Measurements from ENCODE around the gene EGLN1.
"Not testable (repeated sequence)": the region's sequence is repeated elsewhere in the genome, so short reads cannot be mapped to it uniquely, and the experiment has no call there.

Gene EGLN1

GRCh38 chr1:231357187-231357772, 64.8 kb downstream of the EGLN1 start:
- DNase-seq, result no peak

- no peak for DNase-seq
These were observed 66.9 kb downstream of the EGLN1 start for GRCh38 chr1:231355171-231355570.

GRCh38 chr1:231354330-231355020, 67.6 kb downstream of the EGLN1 start:
- DNase-seq, result no peak

GRCh38 chr1:231353086-231353485, 69.0 kb downstream of the EGLN1 start:
- no peak for DNase-seq

- DNase-seq, result no peak
These were observed 70.3 kb downstream of the EGLN1 start for GRCh38 chr1:231351816-231352215.

- not testable (repeated sequence) for DNase-seq
These were observed 73.2 kb downstream of the EGLN1 start for GRCh38 chr1:231348856-231349255.

GRCh38 chr1:231348442-231348841, 73.6 kb downstream of the EGLN1 start:
- no peak for DNase-seq

- DNase-seq, result no peak
These were observed 74.1 kb downstream of the EGLN1 start for GRCh38 chr1:231347961-231348360.

- no peak for DNase-seq
These were observed 81.6 kb downstream of the EGLN1 start for GRCh38 chr1:231340328-231341013.

- no peak for DNase-seq
These were observed 83.6 kb downstream of the EGLN1 start, which contains the start of gene SPRTN for GRCh38 chr1:231338270-231339128. TSS of gene SPRTN (plus strand) at chr1:231338293. CDS start at chr1:231338384, 91 bp downstream.

GRCh38 chr1:231337472-231338269, 84.4 kb downstream of the EGLN1 start, which contains the start of gene EXOC8:
TSS of gene EXOC8 (minus strand) at chr1:231337852. CDS start at chr1:231337745, 107 bp downstream.
- peak; percentile 95 for DNase-seq

GRCh38 chr1:231337043-231337471, 85.0 kb downstream of the EGLN1 start:
- no peak for DNase-seq

- no peak for DNase-seq
These were observed 86.2 kb downstream of the EGLN1 start for GRCh38 chr1:231335663-231336602.

- no peak for DNase-seq
These were observed 87.1 kb downstream of the EGLN1 start for GRCh38 chr1:231334952-231335351.

- no peak for DNase-seq
These were observed 87.9 kb downstream of the EGLN1 start for GRCh38 chr1:231334079-231334666.

- DNase-seq, result no peak
These were observed 89.3 kb downstream of the EGLN1 start for GRCh38 chr1:231332761-231333160.

- DNase-seq, result no peak
These were observed 92.6 kb downstream of the EGLN1 start for GRCh38 chr1:231329483-231329882.

- no peak for DNase-seq
These were observed 94.5 kb downstream of the EGLN1 start for GRCh38 chr1:231327617-231328016.

GRCh38 chr1:231326248-231326647, 95.8 kb downstream of the EGLN1 start:
- no peak for DNase-seq

- no peak for DNase-seq
These were observed 97.4 kb downstream of the EGLN1 start for GRCh38 chr1:231324660-231325059.

Measured in activated CD4-positive, alpha-beta T cell treated with anti-CD3 and anti-CD28 coated beads, Interleukin-2, amount 50 U/mL, for 1 hour (primary cell).